BLaER1 treated with 17β-estradiol and CSF1 and Interleukin-3, amounts not matched to agents 10 nM and 100 nM (cell line): ENCODE measurements around the gene LENG9.

Experiments used
- H3K27ac ChIP-seq, 11 experiments: shearing (Covaris generic); formaldehyde crosslinking; 2 replicates each; pipeline ENCODE4 v1.8.1; 2022
- H3K27me3 ChIP-seq, 11 experiments: shearing (Covaris generic); formaldehyde crosslinking; 2 replicates each; pipeline ENCODE4 v1.8.1; 2022
- H3K36me3 ChIP-seq, 11 experiments: shearing (Covaris generic); formaldehyde crosslinking; 2 replicates each; pipeline ENCODE4 v1.8.1; 2022
- H3K4me1 ChIP-seq, 10 experiments: shearing (Covaris generic); formaldehyde crosslinking; 2 replicates each; pipeline ENCODE4 v1.8.1; 2022
- H3K4me2 ChIP-seq, 11 experiments: shearing (Covaris generic); formaldehyde crosslinking; 2 replicates each; pipeline ENCODE4 v1.8.1; 2022
- H3K4me3 ChIP-seq, 10 experiments: shearing (Covaris generic); formaldehyde crosslinking; 2 replicates each; pipeline ENCODE4 v1.8.1; 2022
- H3K9ac ChIP-seq, 11 experiments: shearing (Covaris generic); formaldehyde crosslinking; 2 replicates each; pipeline ENCODE4 v1.8.1; 2022
- H3K9me3 ChIP-seq, 11 experiments: shearing (Covaris generic); formaldehyde crosslinking; replicated peaks in 1 of 11; 2 replicates each; pipeline ENCODE4 v1.8.1; 2022
- H4K20me1 ChIP-seq, 11 experiments: shearing (Covaris generic); formaldehyde crosslinking; 2 replicates each; pipeline ENCODE4 v1.8.1; 2022
- Cebpa-rat ChIP-seq, 11 experiments: shearing (Covaris generic); IDR thresholded peaks; 2 replicates each; pipeline ENCODE4 v1.8.1; 2022

Gene LENG9

DNA sequence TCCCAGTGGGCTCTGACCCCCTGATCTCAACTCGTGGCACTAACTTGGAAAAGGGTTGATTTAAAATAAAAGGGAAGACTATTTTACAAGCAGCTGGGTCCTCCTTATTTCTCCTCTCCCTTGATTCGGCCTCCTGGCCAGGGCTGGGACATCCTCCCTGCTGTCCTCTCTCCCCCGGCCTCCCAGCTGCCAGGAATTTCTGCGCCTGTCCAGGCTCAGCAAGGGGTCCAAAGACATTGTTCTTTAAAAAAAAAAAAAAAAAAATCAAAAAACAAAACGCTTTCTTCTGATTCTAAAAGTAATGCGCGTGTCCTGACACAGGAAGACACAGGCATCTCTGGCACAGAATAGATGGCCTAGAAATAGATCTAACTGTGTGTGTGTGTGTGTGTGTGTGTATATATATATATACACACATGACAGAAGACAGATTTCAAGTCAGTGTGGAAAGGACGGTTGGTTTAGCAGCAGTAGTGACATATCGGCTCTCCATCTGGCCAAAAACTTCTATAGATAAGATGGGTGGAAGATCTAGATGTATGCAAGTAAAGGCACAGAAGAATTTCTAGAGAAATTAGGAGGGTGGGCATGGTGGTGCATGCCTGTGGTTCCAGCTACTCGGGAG lies 26.8 kb downstream of the LENG9 start:
- Histone ChIP-seq H3K4me1 (peaks cover 29 to 61% (median 53%) of the 10 kb centered on the region in 10 experiments), H3K36me3 (peaks cover 0 to 32% (median 14%) of the 10 kb centered on the region in 11 experiments; a peak in 13 of 22 replicates), H3K9me3 (no peaks in the 10 kb centered on the region), H4K20me1 (peaks cover 3 to 78% (median 39%) of the 10 kb centered on the region in 11 experiments; a peak in 18 of 22 replicates), H3K27ac (peak overlapping the region in 6 of 11 experiments; percentile 4 to 62 (median 24); a peak in 7 of 22 replicates), H3K4me3 (no peak overlapping the region; a peak in 1 of 20 replicates), H3K9ac (peak overlapping the region in 9 of 11 experiments; percentile 18 to 71 (median 45); a peak in 15 of 22 replicates), H3K4me2 (peak overlapping the region in 9 of 11 experiments; percentile 24 to 78 (median 41); a peak in 16 of 22 replicates), H3K27me3 (no peaks in the 10 kb centered on the region)
- TF ChIP-seq Cebpa-rat (IDR thresholded peaks at IDR 0.05), result no peak

DNA sequence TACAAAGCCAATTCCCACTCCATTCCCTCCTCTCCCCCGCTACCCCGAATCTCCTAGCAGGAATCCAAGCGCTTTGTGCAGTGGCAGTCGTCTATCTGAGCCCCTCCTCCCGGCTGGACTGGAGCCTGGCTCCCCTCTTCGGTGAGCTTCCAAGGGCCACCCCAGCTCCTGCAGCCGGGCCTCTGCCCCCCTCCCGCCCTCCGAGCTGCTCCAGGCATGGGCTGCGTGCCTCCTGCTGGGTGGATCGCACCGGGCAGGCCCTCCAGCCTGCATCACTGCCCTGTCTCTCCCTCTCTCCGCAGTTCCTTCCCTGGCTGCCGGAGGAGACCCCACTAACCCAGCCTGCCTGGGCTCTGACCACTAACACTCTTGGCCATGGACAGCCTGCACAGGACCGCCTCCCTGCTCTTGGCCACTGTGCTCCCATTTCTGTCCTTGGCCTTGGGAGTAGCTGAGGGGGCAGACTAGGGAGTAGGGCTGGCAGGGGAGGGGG lies 27.5 kb downstream of the LENG9 start:
- Histone ChIP-seq H3K4me2 (peak overlapping the region in 9 of 11 experiments; percentile 24 to 78 (median 41); a peak in 17 of 22 replicates), H3K4me3 (no peak overlapping the region; a peak in 1 of 20 replicates), H3K36me3 (peaks cover 0 to 25% (median 14%) of the 10 kb centered on the region in 11 experiments; a peak in 12 of 22 replicates), H3K9ac (peak overlapping the region in 8 of 11 experiments; percentile 18 to 71 (median 45); a peak in 13 of 22 replicates), H3K27me3 (no peaks in the 10 kb centered on the region), H4K20me1 (peaks cover 3 to 79% (median 41%) of the 10 kb centered on the region in 11 experiments; a peak in 18 of 22 replicates), H3K4me1 (peaks cover 33 to 61% (median 56%) of the 10 kb centered on the region in 10 experiments), H3K9me3 (no peaks in the 10 kb centered on the region), H3K27ac (peak overlapping the region in 6 of 11 experiments; percentile 4 to 62 (median 24); a peak in 7 of 22 replicates)
- no peak for TF ChIP-seq Cebpa-rat (IDR thresholded peaks at IDR 0.05)

DNA sequence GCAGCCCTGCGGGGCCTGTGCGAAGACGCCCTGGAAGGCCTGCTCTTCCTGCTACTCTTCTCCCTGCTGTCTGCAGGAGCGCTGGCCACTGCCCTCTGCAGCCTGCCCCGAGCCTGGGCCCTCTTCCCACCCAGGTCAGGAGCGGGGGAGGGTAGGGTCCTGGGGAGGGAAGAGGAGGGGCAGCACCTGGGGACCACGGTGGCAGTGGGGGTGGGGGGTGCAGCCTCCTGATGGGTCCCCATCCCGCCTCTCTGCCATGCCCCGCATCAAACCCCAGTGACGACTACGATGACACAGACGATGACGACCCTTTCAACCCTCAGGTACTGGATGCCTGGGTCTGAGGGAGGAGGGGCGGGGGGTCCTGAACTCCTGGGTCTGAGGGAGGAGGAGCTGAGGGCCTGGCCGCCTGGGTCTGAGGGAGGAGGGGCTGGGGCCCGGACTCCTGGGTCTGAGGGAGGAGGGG lies 28.0 kb downstream of the LENG9 start:
- Histone ChIP-seq H3K9ac (peak overlapping the region in 3 of 11 experiments; percentile 47 to 71 (median 63); a peak in 3 of 22 replicates), H3K9me3 (no peaks in the 10 kb centered on the region), H4K20me1 (peaks cover 3 to 74% (median 36%) of the 10 kb centered on the region in 11 experiments; a peak in 18 of 22 replicates), H3K27ac (peak overlapping the region in 1 of 11 experiments; percentile 39; a peak in 3 of 22 replicates), H3K27me3 (no peaks in the 10 kb centered on the region), H3K36me3 (peaks cover 0 to 21% (median 14%) of the 10 kb centered on the region in 11 experiments; a peak in 12 of 22 replicates), H3K4me3 (no peak overlapping the region), H3K4me2 (peak overlapping the region in 9 of 11 experiments; percentile 23 to 78 (median 40); a peak in 14 of 22 replicates), H3K4me1 (peaks cover 36 to 66% (median 58%) of the 10 kb centered on the region in 10 experiments)
- no peak for TF ChIP-seq Cebpa-rat (IDR thresholded peaks at IDR 0.05)

DNA sequence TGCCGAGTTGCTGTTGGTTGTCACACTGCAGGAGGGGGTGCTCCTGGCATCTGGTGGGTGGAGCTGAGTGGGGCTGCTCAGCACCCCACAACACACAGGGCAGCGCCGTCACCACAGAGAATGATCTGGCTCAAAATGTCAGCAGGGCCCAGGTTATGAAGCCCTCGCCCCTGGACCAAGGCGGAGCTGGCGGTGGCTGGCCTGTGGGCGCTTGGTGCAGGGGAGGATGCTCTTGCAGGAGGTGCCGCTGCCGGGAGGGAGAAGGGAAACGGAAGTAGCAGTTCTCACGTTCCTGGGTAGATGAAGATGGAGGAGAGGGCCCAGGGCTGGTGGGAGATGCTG lies 28.7 kb downstream of the LENG9 start:
- no peak overlapping the region for H3K4me3 ChIP-seq
- peaks cover 0 to 6% (median 0%) of the 10 kb centered on the region in 11 experiments; a peak in 3 of 22 replicates for H3K27me3 ChIP-seq
- H3K36me3 ChIP-seq, result peaks cover 0 to 16% (median 8%) of the 10 kb centered on the region in 11 experiments; a peak in 11 of 22 replicates
- peaks cover 35 to 70% (median 63%) of the 10 kb centered on the region in 10 experiments for H3K4me1 ChIP-seq
- H3K9me3 ChIP-seq, result no peaks in the 10 kb centered on the region
- no peak for TF ChIP-seq Cebpa-rat (IDR thresholded peaks at IDR 0.05)
- H4K20me1 ChIP-seq, result peaks cover 3 to 77% (median 39%) of the 10 kb centered on the region in 11 experiments; a peak in 17 of 22 replicates
- H3K27ac ChIP-seq, result no peak overlapping the region
- peak overlapping the region in 1 of 11 experiments; percentile 17; a peak in 2 of 22 replicates for H3K9ac ChIP-seq
- H3K4me2 ChIP-seq, result peak overlapping the region in 9 of 11 experiments; percentile 8 to 78 (median 29); a peak in 15 of 22 replicates

DNA sequence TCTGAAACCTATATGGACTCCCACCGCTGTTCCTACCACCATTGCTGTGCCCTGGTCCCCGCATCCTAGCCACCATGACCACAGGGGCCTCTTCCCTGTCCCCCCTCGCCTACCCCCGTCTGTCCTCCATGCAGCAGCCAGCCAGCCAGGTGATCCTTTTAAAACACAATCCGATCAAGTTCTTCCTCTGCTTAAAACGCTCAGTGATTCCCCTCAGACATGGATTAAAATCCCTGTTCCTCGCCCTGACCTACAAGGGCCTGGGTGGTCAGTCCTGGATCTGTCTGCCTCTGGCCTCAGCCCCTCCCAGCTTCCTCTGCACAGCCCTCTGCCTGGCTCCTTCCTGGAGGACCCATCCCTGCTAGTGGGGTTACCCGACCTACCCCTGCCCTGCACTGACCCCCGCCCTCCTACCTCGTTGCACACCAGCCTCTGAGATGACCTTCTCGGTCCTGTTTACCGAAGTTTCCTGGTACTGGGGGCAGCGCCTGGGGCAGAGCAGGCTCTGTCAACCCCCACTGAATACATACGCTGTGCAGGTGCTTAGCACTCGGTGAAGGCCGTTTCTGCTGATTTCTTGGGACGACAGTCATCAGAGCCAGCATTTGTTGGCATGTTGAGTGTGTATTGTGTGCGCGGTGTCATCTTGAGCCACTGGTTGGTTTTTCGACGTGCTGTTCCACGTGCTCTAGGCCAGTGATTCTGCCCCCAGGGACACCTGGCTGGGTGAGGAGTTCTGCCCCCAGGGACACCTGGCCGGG lies 29.3 kb downstream of the LENG9 start:
- no peak for TF ChIP-seq Cebpa-rat (IDR thresholded peaks at IDR 0.05)
- peak overlapping the region in 1 of 11 experiments; percentile 17; a peak in 2 of 22 replicates for H3K9ac ChIP-seq
- H4K20me1 ChIP-seq, result peaks cover 3 to 74% (median 40%) of the 10 kb centered on the region in 11 experiments; a peak in 17 of 22 replicates
- H3K4me1 ChIP-seq, result peaks cover 29 to 70% (median 61%) of the 10 kb centered on the region in 10 experiments
- peak overlapping the region in 8 of 11 experiments; percentile 8 to 78 (median 30); a peak in 11 of 22 replicates for H3K4me2 ChIP-seq
- no peaks in the 10 kb centered on the region for H3K9me3 ChIP-seq
- peaks cover 0 to 16% (median 8%) of the 10 kb centered on the region in 11 experiments; a peak in 11 of 22 replicates for H3K36me3 ChIP-seq
- H3K27ac ChIP-seq, result no peak overlapping the region
- H3K4me3 ChIP-seq, result no peak overlapping the region
- H3K27me3 ChIP-seq, result peaks cover 0 to 8% (median 0%) of the 10 kb centered on the region in 11 experiments; a peak in 3 of 22 replicates

DNA sequence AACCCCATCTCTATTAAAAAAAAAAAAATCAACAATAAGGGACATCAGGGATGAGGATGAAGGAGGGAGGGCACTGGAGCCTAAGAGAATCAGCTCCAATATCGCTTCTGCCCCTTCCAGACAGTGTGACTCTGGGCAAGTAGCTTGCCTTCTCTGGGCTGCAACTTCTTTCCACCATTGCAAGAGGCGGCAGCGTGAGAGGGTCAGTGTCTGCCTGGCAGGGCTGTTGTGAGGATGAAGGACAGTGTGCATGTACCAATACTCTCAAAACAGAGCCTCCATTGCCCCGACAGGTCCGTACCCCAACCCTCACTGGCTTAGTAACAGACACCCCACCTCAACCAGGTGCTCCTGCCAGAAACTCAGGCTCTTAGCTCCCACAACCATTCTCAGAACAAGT lies 29.9 kb downstream of the LENG9 start:
- peaks cover 0 to 16% (median 8%) of the 10 kb centered on the region in 11 experiments; a peak in 11 of 22 replicates for H3K36me3 ChIP-seq
- no peaks in the 10 kb centered on the region for H3K9me3 ChIP-seq
- no peak overlapping the region for H3K4me2 ChIP-seq
- no peak overlapping the region for H3K4me3 ChIP-seq
- H4K20me1 ChIP-seq, result peaks cover 3 to 68% (median 34%) of the 10 kb centered on the region in 11 experiments; a peak in 16 of 22 replicates
- TF ChIP-seq Cebpa-rat (IDR thresholded peaks at IDR 0.05), result no peak
- H3K9ac ChIP-seq, result no peak overlapping the region; a peak in 1 of 22 replicates
- no peak overlapping the region for H3K27ac ChIP-seq
- H3K4me1 ChIP-seq, result peaks cover 23 to 64% (median 55%) of the 10 kb centered on the region in 10 experiments
- peaks cover 0 to 8% (median 0%) of the 10 kb centered on the region in 11 experiments; a peak in 3 of 22 replicates for H3K27me3 ChIP-seq

DNA sequence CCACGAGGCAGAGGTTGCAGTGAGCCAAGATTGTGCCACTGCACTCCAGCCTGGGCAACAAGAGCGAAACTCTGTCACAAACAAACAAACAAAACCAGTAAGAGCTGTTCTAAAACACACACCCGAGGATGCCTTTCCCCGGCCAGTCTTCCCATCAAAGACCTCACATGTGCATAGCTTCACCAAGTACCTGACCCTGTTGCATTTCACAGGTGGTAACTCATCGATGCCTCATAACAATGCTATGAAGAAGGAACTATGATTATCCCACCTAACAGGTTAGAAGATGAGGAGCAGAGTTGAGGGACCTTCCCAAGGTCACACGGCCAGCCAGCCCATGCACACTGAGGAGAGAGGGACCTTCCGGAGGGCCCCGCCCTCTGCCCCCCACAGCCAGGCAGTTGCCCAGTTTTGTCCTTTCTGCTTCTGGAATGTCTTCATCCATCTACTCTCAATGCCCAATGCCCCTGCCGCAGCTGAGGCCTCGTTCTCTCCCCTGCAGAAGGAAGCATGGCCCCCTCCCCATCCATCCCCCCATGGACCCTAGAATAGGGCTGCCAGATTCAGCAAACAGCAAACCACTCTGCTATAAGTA lies 31.3 kb downstream of the LENG9 start:
- Histone ChIP-seq H4K20me1 (peaks cover 3 to 62% (median 27%) of the 10 kb centered on the region in 11 experiments; a peak in 14 of 22 replicates), H3K4me2 (no peak overlapping the region), H3K4me3 (no peak overlapping the region), H3K9ac (no peak overlapping the region), H3K4me1 (peaks cover 12 to 62% (median 49%) of the 10 kb centered on the region in 10 experiments; a peak in 18 of 20 replicates), H3K27me3 (peaks cover 0 to 16% (median 0%) of the 10 kb centered on the region in 11 experiments; a peak in 3 of 22 replicates), H3K36me3 (peaks cover 0 to 16% (median 8%) of the 10 kb centered on the region in 11 experiments; a peak in 11 of 22 replicates), H3K9me3 (no peaks in the 10 kb centered on the region), H3K27ac (no peak overlapping the region)
- no peak for TF ChIP-seq Cebpa-rat (IDR thresholded peaks at IDR 0.05)
